ENCODE measurements around the gene ASPSCR1.

GRCh38 chr17:81978524-81979298, 1.3 kb downstream of the ASPSCR1 start:
- TF ChIP-seq ARNTL (CRISPR knock-in tag; IDR thresholded peaks at IDR 0.05; ENCODE audit: borderline replicate concordance, low read depth) (no peak), RARB (CRISPR knock-in tag; IDR thresholded peaks at IDR 0.05) (no peak), CSRNP3 (CRISPR knock-in tag; IDR thresholded peaks at IDR 0.05) (no peak)
- TF ChIP-seq, protein P1, sequence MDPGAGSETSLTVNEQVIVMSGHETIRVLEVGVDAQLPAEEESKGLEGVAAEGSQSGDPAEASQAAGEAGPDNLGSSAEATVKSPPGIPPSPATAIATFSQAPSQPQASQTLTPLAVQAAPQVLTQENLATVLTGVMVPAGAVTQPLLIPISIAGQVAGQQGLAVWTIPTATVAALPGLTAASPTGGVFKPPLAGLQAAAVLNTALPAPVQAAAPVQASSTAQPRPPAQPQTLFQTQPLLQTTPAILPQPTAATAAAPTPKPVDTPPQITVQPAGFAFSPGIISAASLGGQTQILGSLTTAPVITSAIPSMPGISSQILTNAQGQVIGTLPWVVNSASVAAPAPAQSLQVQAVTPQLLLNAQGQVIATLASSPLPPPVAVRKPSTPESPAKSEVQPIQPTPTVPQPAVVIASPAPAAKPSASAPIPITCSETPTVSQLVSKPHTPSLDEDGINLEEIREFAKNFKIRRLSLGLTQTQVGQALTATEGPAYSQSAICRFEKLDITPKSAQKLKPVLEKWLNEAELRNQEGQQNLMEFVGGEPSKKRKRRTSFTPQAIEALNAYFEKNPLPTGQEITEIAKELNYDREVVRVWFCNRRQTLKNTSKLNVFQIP (CRISPR knock-in tag; IDR thresholded peaks at IDR 0.05; ENCODE audit: borderline replicate concordance, low read depth) = no peak
